Measurements from ENCODE around the gene SBK1. TPM values are rescaled to one million over a fixed set of nuclear protein-coding genes. Genes with fewer than 3 reads are reported as not detected.
"Not testable (repeated sequence)": the region's sequence is repeated elsewhere in the genome, so short reads cannot be mapped to it uniquely, and the experiment has no call there.

SBK1 gene
- total RNA-seq = not detected
- long read RNA-seq = 0 reads

- DNase-seq (ENCODE audit: low spot score) = no peak
Measured at GRCh38 chr16:28291651-28292626, at the start of gene SBK1. Gene SBK1, plus strand, starts transcription at chr16:28292525. Its CDS starts 24,867 bp downstream, at chr16:28317392.

DNA sequence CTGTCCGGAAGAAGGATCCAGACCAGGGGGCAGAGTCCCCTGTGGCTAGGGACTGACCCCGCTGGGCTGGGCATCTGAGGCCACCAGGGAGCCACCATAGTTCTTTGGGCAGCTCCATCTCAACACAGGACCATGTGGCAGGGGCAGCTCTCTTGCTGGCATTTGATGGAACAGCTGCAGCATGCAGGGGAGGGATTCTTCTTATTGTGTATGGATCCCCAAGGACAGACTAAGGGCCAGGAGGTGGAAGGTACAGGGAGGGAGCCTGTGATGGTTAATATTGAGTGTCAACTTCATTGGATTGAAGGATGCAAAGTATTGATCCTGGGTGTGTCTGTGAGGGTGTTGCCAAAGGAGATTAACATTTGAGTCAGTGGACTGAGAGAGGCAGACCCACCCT is 42.8 kb upstream of the SBK1 start:
- not testable (repeated sequence) for DNase-seq (ENCODE audit: low spot score)

DNA sequence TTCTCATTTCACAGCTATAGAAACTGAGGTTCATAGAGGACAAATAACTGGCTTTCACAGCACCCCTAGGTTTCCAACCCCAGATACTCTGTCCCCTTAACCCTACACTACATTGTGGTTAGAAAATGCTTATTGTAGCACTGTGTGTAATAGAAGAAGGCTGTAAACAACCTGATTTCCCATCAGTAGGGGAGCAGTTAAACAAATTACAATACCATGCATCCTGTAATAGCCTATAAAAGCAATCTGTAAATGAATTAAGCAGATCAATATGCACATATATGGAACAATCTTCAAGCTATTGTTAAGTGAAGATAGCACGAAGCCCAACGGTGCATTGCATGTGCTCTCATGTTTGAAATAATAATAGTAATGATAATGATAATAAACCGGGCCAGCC is 41.3 kb upstream of the SBK1 start:
- no peak for DNase-seq (ENCODE audit: low spot score)

DNA sequence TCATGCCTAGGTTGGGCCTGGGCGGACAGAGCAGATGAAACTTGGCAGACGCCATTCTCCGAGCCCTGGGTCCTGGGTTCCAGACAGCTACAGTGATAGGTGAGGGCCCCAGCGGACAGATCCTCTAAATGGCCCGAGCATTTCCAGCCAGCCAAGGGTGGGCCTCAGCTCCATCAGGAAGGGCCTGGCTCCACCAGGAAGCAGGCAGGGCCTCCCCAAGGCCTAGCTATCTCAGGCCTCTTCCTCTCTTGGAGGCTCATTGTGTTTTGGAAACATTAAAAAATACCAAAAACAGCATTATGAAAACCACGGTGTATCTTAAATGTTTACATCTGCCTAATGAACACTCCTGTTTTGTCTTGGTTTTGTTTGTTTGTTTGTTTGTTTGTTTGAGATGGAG is 38.2 kb upstream of the SBK1 start:
- DNase-seq (ENCODE audit: low spot score) = no peak

- no peak for DNase-seq (ENCODE audit: low spot score)
Measured at GRCh38 chr16:28255838-28256237, 36.5 kb upstream of the SBK1 start.

DNA sequence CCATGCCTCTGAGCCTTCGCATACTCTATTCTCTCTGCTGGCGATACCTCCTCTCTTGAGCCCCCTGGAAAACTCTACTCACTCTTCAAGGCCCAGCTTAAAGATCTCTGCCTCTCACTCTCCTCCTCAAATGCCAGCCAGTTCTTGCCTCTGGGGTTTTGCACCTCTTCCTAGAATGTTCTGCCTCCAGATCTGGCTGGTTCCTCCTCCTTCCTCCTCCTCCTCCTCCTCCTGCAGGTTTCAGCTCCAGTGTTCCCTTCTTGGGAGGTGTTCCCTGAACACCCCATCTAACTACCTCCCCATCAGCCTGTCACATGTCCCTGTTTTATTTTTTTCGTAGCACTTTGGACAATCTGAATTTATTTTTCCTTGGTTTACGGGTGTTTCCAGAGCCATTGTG is 35.1 kb upstream of the SBK1 start:
- DNase-seq (ENCODE audit: low spot score) = no peak

DNA sequence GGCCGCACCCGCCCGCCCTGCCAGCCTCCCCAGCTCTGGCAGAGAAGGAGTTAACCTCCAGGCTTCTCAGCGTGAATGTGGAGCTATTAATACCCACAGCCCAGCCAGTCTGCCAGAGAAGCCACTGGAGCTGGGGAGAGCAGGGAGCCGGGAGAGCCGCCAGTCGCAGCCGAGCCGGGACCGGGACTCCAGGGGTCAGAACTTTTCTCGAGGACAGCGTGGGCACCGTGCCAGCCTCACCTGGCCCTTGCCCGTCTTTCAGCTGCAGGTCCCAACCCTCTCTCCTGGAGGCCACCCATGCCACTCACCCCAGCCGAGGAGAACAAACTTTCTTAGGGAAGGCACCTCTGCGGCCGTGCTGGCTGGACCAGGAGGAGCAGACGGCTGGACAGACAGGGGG is 33.8 kb upstream of the SBK1 start:
- no peak for DNase-seq (ENCODE audit: low spot score)

GRCh38 chr16:28259091-28259780 is 33.1 kb upstream of the SBK1 start:
- no peak for DNase-seq (ENCODE audit: low spot score)

DNA sequence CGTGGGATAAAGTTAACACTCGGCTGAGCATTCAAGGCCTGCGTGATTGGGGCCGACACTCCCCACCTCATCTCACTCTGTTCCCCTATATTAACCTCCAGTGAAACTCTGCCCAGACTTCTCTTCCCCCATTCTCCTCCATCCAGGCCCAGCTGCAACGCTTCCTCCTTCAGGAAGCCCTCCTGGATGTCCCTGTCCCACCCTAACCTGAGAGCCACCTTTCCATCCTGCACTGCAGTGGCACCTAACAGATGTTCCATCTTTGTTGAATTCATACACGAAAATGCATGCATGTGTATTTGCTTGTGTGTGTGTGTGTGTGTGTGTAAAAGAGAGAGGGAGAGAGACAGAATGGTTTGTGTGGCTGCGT is 32.6 kb upstream of the SBK1 start:
- no peak for DNase-seq (ENCODE audit: low spot score)

- DNase-seq (ENCODE audit: low spot score) = no peak
Measured at GRCh38 chr16:28260193-28260592, 32.1 kb upstream of the SBK1 start.

DNA sequence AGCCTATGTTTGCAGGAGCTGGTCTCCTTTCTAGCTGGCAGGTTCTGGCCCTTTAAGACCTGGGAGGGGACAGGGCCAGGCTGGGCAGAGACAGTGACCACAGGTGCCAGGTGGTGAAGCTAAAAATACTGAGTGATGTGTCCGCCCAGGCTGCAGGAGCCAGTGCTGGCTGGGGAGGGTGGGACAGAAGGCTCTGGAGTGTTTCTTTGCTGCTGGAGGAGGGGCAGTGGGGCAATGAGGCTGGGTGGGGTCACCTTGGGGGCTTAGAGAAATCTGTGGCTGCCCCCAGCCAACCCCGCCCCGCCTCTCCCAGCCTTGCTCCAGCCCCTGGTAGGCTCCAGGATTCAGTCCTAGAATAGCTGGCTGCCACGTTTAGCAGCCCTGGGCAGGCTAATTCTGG is 30.4 kb upstream of the SBK1 start:
- DNase-seq (ENCODE audit: low spot score) = no peak

- no peak for DNase-seq (ENCODE audit: low spot score)
Measured at GRCh38 chr16:28263305-28263704, 29.0 kb upstream of the SBK1 start.

DNA sequence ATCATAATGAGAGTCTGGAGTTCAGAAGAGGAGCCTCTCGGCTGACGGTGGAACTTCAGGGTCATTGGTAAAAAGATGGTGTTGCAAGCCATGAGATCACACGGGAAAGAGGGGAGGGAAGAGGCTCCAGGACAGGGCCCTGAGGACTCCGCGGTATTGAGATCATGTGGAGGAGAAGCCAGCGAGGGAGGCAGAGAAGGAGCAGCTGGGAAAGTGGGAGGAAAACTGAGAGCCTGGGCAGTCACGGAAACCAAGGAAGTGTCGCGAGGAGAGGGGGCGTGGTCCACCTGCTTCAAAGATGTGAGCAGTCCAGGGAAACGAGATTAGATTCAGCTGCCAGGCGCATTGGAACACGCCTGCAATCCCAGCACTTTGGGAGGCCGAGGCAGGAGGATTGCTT is 27.7 kb upstream of the SBK1 start:
- DNase-seq (ENCODE audit: low spot score) = no peak

DNA sequence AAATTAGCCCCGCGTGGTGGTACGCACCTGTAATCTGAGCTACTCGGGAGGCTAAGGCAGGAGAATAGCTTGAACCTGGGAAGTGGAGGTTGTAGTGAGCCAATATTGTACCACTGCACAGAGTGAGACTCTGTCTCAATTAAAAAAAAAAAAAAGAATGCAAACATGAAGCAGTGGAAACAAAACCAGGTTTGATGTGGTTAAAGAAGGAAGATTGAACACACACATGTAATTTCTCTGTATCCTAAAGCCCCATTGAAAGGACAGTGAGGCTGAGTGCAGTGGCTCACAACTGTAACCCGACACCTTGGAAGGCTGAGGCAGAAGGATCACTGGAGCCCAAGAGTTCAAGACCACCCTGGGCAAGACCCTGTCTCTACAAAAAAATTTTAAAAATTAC is 26.5 kb upstream of the SBK1 start:
- no peak for DNase-seq (ENCODE audit: low spot score)

GRCh38 chr16:28267356-28267755 is 25.0 kb upstream of the SBK1 start:
- DNase-seq (ENCODE audit: low spot score) = no peak

- no peak for DNase-seq (ENCODE audit: low spot score)
Measured at GRCh38 chr16:28273511-28273910, 18.8 kb upstream of the SBK1 start.

GRCh38 chr16:28274676-28275075 is 17.6 kb upstream of the SBK1 start:
- DNase-seq (ENCODE audit: low spot score) = no peak

GRCh38 chr16:28276301-28276700 is 16.0 kb upstream of the SBK1 start:
- DNase-seq (ENCODE audit: low spot score) = no peak

- DNase-seq (ENCODE audit: low spot score) = peak; percentile 95
Measured at GRCh38 chr16:28277537-28278388, 14.6 kb upstream of the SBK1 start.

DNA sequence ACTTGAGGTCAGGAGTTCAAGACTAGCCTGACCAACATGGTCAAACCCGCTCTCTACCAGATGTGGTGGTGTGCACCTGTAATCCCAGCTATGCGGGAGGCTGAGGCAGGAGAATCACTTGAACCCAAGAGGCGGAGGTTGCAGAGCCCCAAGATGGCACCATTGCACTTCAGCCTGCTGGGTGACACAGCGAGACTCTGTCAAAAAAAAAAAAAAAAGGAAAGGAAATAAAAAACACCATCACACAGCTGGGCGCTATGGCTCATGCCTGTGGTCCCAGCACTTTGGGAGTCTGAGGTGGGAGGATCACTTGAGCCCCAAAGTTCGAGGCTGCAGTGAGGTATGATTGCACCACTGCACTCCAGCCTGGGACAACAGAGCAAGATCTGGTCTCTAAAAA is 13.3 kb upstream of the SBK1 start:
- no peak for DNase-seq (ENCODE audit: low spot score)
